CD4-positive, alpha-beta T cell treated with Interleukin-12 subunit alpha and Interleukin-12 subunit beta, for 1 hour (primary cell): Measurements from ENCODE around the gene KIAA1328.

Experiments
- DNase-seq: peaks from one replicate; pipeline ENCODE4 v3.0.0-alpha.2; 2020

The KIAA1328 gene

GRCh38 chr18:37259711-37260110 is 430.8 kb downstream of the KIAA1328 start:
- DNase-seq = no peak

GRCh38 chr18:37260367-37261093 is 431.6 kb downstream of the KIAA1328 start:
- DNase-seq = no peak

GRCh38 chr18:37261246-37261840 is 432.4 kb downstream of the KIAA1328 start:
- DNase-seq = no peak

GRCh38 chr18:37261988-37262387 is 433.1 kb downstream of the KIAA1328 start:
- DNase-seq = no peak

GRCh38 chr18:37264956-37265355 is 436.0 kb downstream of the KIAA1328 start:
- no peak for DNase-seq

GRCh38 chr18:37265382-37265781 is 436.5 kb downstream of the KIAA1328 start:
- DNase-seq = no peak

- DNase-seq = no peak
Measured at GRCh38 chr18:37266290-37266689, 437.4 kb downstream of the KIAA1328 start.

GRCh38 chr18:37270038-37270665 is 441.2 kb downstream of the KIAA1328 start:
- DNase-seq = peak; percentile 5

- DNase-seq = no peak
Measured at GRCh38 chr18:37270666-37271052, 441.7 kb downstream of the KIAA1328 start.

GRCh38 chr18:37272226-37272625 is 443.3 kb downstream of the KIAA1328 start:
- DNase-seq = no peak

GRCh38 chr18:37272841-37273240 is 443.9 kb downstream of the KIAA1328 start:
- no peak for DNase-seq

- DNase-seq = no peak
Measured at GRCh38 chr18:37274309-37275236, 445.6 kb downstream of the KIAA1328 start.

- DNase-seq = no peak
Measured at GRCh38 chr18:37275237-37275741, 446.4 kb downstream of the KIAA1328 start.

GRCh38 chr18:37276111-37276890 is 447.4 kb downstream of the KIAA1328 start:
- no peak for DNase-seq

- DNase-seq = no peak
Measured at GRCh38 chr18:37277804-37278203, 448.9 kb downstream of the KIAA1328 start.
